Endothelial cell of umbilical vein (primary cell): ENCODE measurements around the gene RHOBTB1. TPM values are rescaled to one million over a fixed set of nuclear protein-coding genes. Genes with fewer than 3 reads are reported as not detected.

Source experiments
- BruUV-seq: library from RNA; stranded (reverse); fragments of 400-500 nt; replicated peaks from 2 replicates; lab custom pipeline; 2021; lab: Mats Ljungman, UMichigan
- CTCF ChIA-PET: fragments of 300-600, 350-600 bp; sonication (Branson Sonifier 250); formaldehyde crosslinking; loops from one replicate; lab custom pipeline; 2021; ENCODE audit warnings: antibody characterized with exemption, inconsistent platforms; lab: Charles Lee
- POLR2A ChIA-PET: fragments of 300-600, 350-600 bp; sonication (Branson Sonifier 250); formaldehyde crosslinking; loops from one replicate; lab custom pipeline; 2021; ENCODE audit warnings: antibody characterized with exemption, inconsistent platforms; lab: Charles Lee
- DNase-seq: peaks from one replicate; pipeline ENCODE4 v3.0.0-alpha.2; 2011; ENCODE audit warnings: low read depth, low spot score
- FAIRE-seq: peaks from 2 replicates; lab custom pipeline; 2011; peaks lifted over from hg19 to GRCh38; lab: Jason Lieb, UNC
- H2AFZ ChIP-seq: 2 replicates; pipeline ENCODE4 v1.6.0; 2012; ENCODE audit warnings: low read depth, low read length, control low read depth, inconsistent platforms
- H3K27ac ChIP-seq: 2 replicates; pipeline ENCODE4 v1.5.1; 2011; ENCODE audit warnings: low read depth, mild to moderate bottlenecking, control low read depth, low read length, moderate library complexity; ENCODE audit not compliant: insufficient read depth
- H3K27me3 ChIP-seq, 2 experiments: 2 replicates each; pipeline versions ENCODE4 v1.6.0 to v1.6.1; 2011; ENCODE audit warnings: low read length in 2 of 2, mixed read lengths in 1 of 2; ENCODE audit not compliant: control insufficient read depth in 2 of 2, insufficient read depth in 2 of 2
- H3K36me3 ChIP-seq, 2 experiments: 2 replicates in 1 of 2; 3 replicates in 1 of 2; pipeline ENCODE4 v1.5.1; 2011; ENCODE audit warnings: low read length in 2 of 2, mild to moderate bottlenecking in 1 of 2, moderate library complexity in 1 of 2; ENCODE audit not compliant: control insufficient read depth in 2 of 2, insufficient read depth in 2 of 2; ENCODE audit errors: extremely low read depth in 1 of 2
- H3K4me1 ChIP-seq: 3 replicates; pipeline ENCODE4 v1.5.1; 2011; ENCODE audit warnings: mild to moderate bottlenecking, low read length; ENCODE audit not compliant: control insufficient read depth, insufficient read depth; ENCODE audit errors: extremely low read depth
- H3K4me2 ChIP-seq: 2 replicates; pipeline ENCODE4 v1.6.1; 2011; ENCODE audit warnings: low read length, control low read depth, mixed read lengths; ENCODE audit not compliant: insufficient read depth
- H3K4me3 ChIP-seq, 3 experiments: fragments of 200-600 bp in 1 of 3; sonication (generic), shearing (Covaris generic) in 1 of 3; replicated peaks in 1 of 3; 2 replicates each; pipeline ENCODE4 v1.5.1; 2011 to 2016; ENCODE audit warnings: control low read depth in 3 of 3, low read length in 3 of 3, mild to moderate bottlenecking in 2 of 3, inconsistent platforms in 1 of 3, low read depth in 1 of 3, moderate library complexity in 1 of 3; ENCODE audit not compliant: insufficient read depth in 1 of 3
- H3K79me2 ChIP-seq: 2 replicates; pipeline ENCODE4 v1.6.0; 2012; ENCODE audit warnings: low read length, inconsistent platforms; ENCODE audit not compliant: control insufficient read depth, insufficient read depth
- H3K9ac ChIP-seq: replicated peaks from 2 replicates; pipeline ENCODE3; 2011; ENCODE audit warnings: low read length, control low read depth; ENCODE audit not compliant: insufficient read depth; ENCODE audit errors: extremely low read depth
- H3K9me1 ChIP-seq: replicated peaks from 3 replicates; pipeline ENCODE4 v1.6.0; 2011; ENCODE audit warnings: mild to moderate bottlenecking, low read length; ENCODE audit not compliant: control insufficient read depth, insufficient read depth; ENCODE audit errors: extremely low read depth
- H3K9me3 ChIP-seq: replicated peaks from 2 replicates; pipeline ENCODE4 v1.5.1; 2012; ENCODE audit warnings: low read length, inconsistent platforms; ENCODE audit not compliant: control insufficient read depth, insufficient read depth
- H4K20me1 ChIP-seq: replicated peaks from 2 replicates; pipeline ENCODE3; 2011; ENCODE audit warnings: mild to moderate bottlenecking, low read length; ENCODE audit not compliant: control insufficient read depth, insufficient read depth; ENCODE audit errors: extremely low read depth
- CTCF ChIP-seq, 2 donors: IDR thresholded peaks; 1 replicate in 1 of 2; 2 replicates in 1 of 2; pipeline ENCODE4 v1.5.1; 2011; ENCODE audit warnings: low read length in 2 of 2, mild to moderate bottlenecking in 2 of 2, moderate library complexity in 2 of 2, control low read depth in 1 of 2, inconsistent platforms in 1 of 2, low read depth in 1 of 2; ENCODE audit not compliant: insufficient read depth in 1 of 2; ENCODE audit errors: extremely low read depth in 1 of 2
- FOS ChIP-seq: IDR thresholded peaks from 2 replicates; pipeline ENCODE4 v1.6.1; 2011; ENCODE audit warnings: mild to moderate bottlenecking, low read length, moderate library complexity, borderline replicate concordance; ENCODE audit not compliant: insufficient read depth
- GATA2 ChIP-seq: IDR thresholded peaks from 2 replicates; pipeline ENCODE4 v1.7.0; 2011; ENCODE audit warnings: low read depth, mild to moderate bottlenecking, moderate library complexity, mixed read lengths, low read length; ENCODE audit not compliant: insufficient read length, insufficient read depth
- JUN ChIP-seq: IDR thresholded peaks from 2 replicates; pipeline ENCODE4 v1.6.1; 2011; ENCODE audit warnings: borderline replicate concordance, low read depth; ENCODE audit not compliant: insufficient read length, insufficient read depth
- MAX ChIP-seq: IDR thresholded peaks from 2 replicates; pipeline ENCODE4 v1.6.1; 2011; ENCODE audit not compliant: insufficient read depth, insufficient read length
- POLR2AphosphoS5 ChIP-seq: IDR thresholded peaks from 2 replicates; pipeline ENCODE4 v1.6.1; 2012; ENCODE audit warnings: low read depth, mild to moderate bottlenecking, control low read depth, low read length, moderate library complexity; ENCODE audit not compliant: insufficient read depth
- dilution Hi-C: fragments of 300-500 bp; cut with MboI; formaldehyde crosslinking; loops from one replicate; pipeline ENCODE4 v1.15.0; 2019; ENCODE audit warnings: low sequenced_read_pairs; ENCODE audit not compliant: extremely low pct_ligation_motif_present
- intact Hi-C: fragments of 100-400 bp; cut with micrococcal nuclease; formaldehyde crosslinking; loops from one replicate; pipeline ENCODE4 v1.10.0; 2022
- polyA plus RNA-seq, 4 experiments: library from polyadenylated mRNA; depleted of rRNA in 3 of 4; stranded (reverse) in 3 of 4; unstranded in 1 of 4; fragments of >200 nt; gene quantifications; 2 replicates each; pipeline versions ENCODE4 v1.2.1 to v1.2.3, GENCODE V29; 2011 to 2012; ENCODE audit warnings: missing spikeins in 1 of 4
- total RNA-seq: library from RNA; stranded (reverse); gene quantifications from 2 replicates; pipeline ENCODE4 v1.2.3, GENCODE V29; 2021

RHOBTB1 gene
- total and polyA plus RNA-seq, 2 donors (not counting 3 experiments of a cell fraction or from before 2014, with no cell fraction given): 21.2 to 31.0 TPM

- ChIA-PET POLR2A (interaction anchor here (1.5 to 1.8 kb wide), 2 partner anchors 14 to 34 kb away, joined by 3 to 4 read pairs; no protein-coding TSS in a partner anchor), CTCF (interaction anchor here (0.6 to 3.9 kb wide), 8 partner anchors 14 to 305 kb away, joined by 3 to 23 read pairs (median 3); no protein-coding TSS in a partner anchor)
- intact Hi-C loops: loop anchor here (1.0 to 10.0 kb wide), 4 partner anchors 14 to 1256 kb away; partner anchors contain the start of gene RHOBTB1
- peak overlapping the region; percentile 19 for H3K9ac ChIP-seq
- DNase-seq (peak; percentile 94), FAIRE-seq (peak; percentile 48)
- peak overlapping the region; percentile 61 for H3K4me2 ChIP-seq
- BruUV-seq: no TSS peak
- H3K27me3 ChIP-seq: no peaks in the 10 kb centered on the region
- H2AFZ ChIP-seq: no peak overlapping the region
- TF ChIP-seq FOS (peak; percentile 80), JUN (peak; percentile 94), GATA2 (peak; percentile 53), POLR2AphosphoS5 (peak; percentile 58), MAX (no peak), CTCF (IDR thresholded peaks at IDR 0.05; ENCODE audit: extremely low read depth in 1 of 2, insufficient read depth in 1 of 2, low read depth in 1 of 2, low read length in 2 of 2) (no peak)
- peaks cover 41% of the 10 kb centered on the region for H3K4me1 ChIP-seq
- no peaks in the 10 kb centered on the region for H3K9me3 ChIP-seq
- H3K79me2 ChIP-seq: no peaks in the 10 kb centered on the region
- H3K9me1 ChIP-seq: no peaks in the 10 kb centered on the region
- H4K20me1 ChIP-seq: no peaks in the 10 kb centered on the region
- dilution Hi-C loops: no loop called here
- H3K27ac ChIP-seq: peak overlapping the region; percentile 89
- no peaks in the 10 kb centered on the region for H3K36me3 ChIP-seq
- no peak overlapping the region for H3K4me3 ChIP-seq
Observed at GRCh38 chr10:60978287-60979115, 34.5 kb upstream of the RHOBTB1 start.
